Smooth muscle cell (in vitro differentiated cells): ENCODE data around the gene SMYD5. TPM values are rescaled to one million over a fixed set of nuclear protein-coding genes. Genes with fewer than 3 reads are reported as not detected.

ENCODE experiments used
- DNase-seq: peaks from one replicate; lab custom pipeline; 2025; ENCODE audit not compliant: unreplicated experiment; lab: John Stamatoyannopoulos, UW
- H2AFZ ChIP-seq: fragments of 200-600 bp; sonication (generic); 2 replicates; pipeline ENCODE4 v1.6.0; 2016; ENCODE audit warnings: antibody characterized with exemption, low read depth, mild to moderate bottlenecking
- H3F3A ChIP-seq: fragments of 200-600 bp; sonication (generic); 2 replicates; pipeline ENCODE4 v1.6.0; 2017; ENCODE audit warnings: antibody characterized with exemption, low read depth
- H3K27ac ChIP-seq: fragments of 200-600 bp; sonication (generic); 2 replicates; pipeline ENCODE4 v1.5.1; 2016; ENCODE audit warnings: low read depth, mild to moderate bottlenecking
- H3K27me3 ChIP-seq: fragments of 200-600 bp; sonication (generic); 2 replicates; pipeline ENCODE4 v1.6.1; 2016; ENCODE audit warnings: low read depth, mild to moderate bottlenecking
- H3K36me3 ChIP-seq: fragments of 200-600 bp; sonication (generic); 2 replicates; pipeline ENCODE4 v1.5.1; 2016; ENCODE audit warnings: low read depth
- H3K4me1 ChIP-seq: fragments of 200-600 bp; sonication (generic); 2 replicates; pipeline ENCODE4 v1.5.1; 2016; ENCODE audit warnings: low read depth
- H3K4me2 ChIP-seq: fragments of 200-600 bp; sonication (generic); 2 replicates; pipeline ENCODE4 v1.6.0; 2016; ENCODE audit warnings: mild to moderate bottlenecking
- H3K4me3 ChIP-seq: fragments of 200-600 bp; sonication (generic); 2 replicates; pipeline ENCODE4 v1.5.1; 2016; ENCODE audit warnings: mild to moderate bottlenecking
- H3K79me2 ChIP-seq: fragments of 200-600 bp; sonication (generic); 2 replicates; pipeline ENCODE4 v1.6.0; 2016; ENCODE audit warnings: low read depth, mild to moderate bottlenecking
- H3K9ac ChIP-seq: fragments of 200-600 bp; sonication (generic); 2 replicates; pipeline ENCODE4 v1.6.0; 2016; ENCODE audit warnings: low read depth
- H3K9me3 ChIP-seq: fragments of 200-600 bp; sonication (generic); replicated peaks from 2 replicates; pipeline ENCODE4 v1.5.1; 2016; ENCODE audit warnings: low read depth
- H4K20me1 ChIP-seq: fragments of 200-600 bp; sonication (generic); 2 replicates; pipeline ENCODE4 v1.6.0; 2016; ENCODE audit warnings: low read depth
- CTCF ChIP-seq: fragments of 200-600 bp; sonication (generic); IDR thresholded peaks from 2 replicates; pipeline ENCODE4 v1.5.1; 2017; ENCODE audit warnings: borderline replicate concordance, mild to moderate bottlenecking, antibody characterized with exemption; ENCODE audit not compliant: insufficient read depth, poor library complexity, severe bottlenecking
- WGBS: methylation state at CpG from one replicate; pipeline ENCODE4 v1.1.7; 2016; ENCODE audit warnings: low lambda C conversion rate; 5-methylcytosine and 5-hydroxymethylcytosine counted together
- polyA plus RNA-seq: library from polyadenylated mRNA; unstranded; fragments of >200 nt; fragmentation: Nextera tagmentation; extraction: Ambion mirVana; gene quantifications from 2 replicates; pipeline ENCODE4 v1.2.1, GENCODE V29; 2016
- total RNA-seq: library from RNA; depleted of rRNA; stranded (reverse); fragments of >200 nt; gene quantifications from 2 replicates; pipeline ENCODE4 v1.2.3, GENCODE V29; 2014

SMYD5 gene
- total and polyA plus RNA-seq, 2 experiments from 2014 or later: 10.8 to 16.5 TPM

- Histone ChIP-seq H2AFZ (no peak overlapping the region), H3K9me3 (no peaks in the 10 kb centered on the region), H3K9ac (no peak overlapping the region), H4K20me1 (peaks cover 13% of the 10 kb centered on the region), H3K4me2 (no peak overlapping the region), H3K79me2 (no peaks in the 10 kb centered on the region), H3K27me3 (no peaks in the 10 kb centered on the region), H3K4me3 (no peak overlapping the region), H3K36me3 (peaks cover 11% of the 10 kb centered on the region), H3K27ac (no peak overlapping the region), H3K4me1 (no peaks in the 10 kb centered on the region), H3F3A (no peaks in the 10 kb centered on the region)
- DNase-seq: no peak
- no peak for TF ChIP-seq CTCF
- 95% methylated on average over 3 of the region's 3 CpGs for WGBS
Measured at GRCh38 chr2:73253901-73254300, 39.9 kb downstream of the SMYD5 start.

DNA sequence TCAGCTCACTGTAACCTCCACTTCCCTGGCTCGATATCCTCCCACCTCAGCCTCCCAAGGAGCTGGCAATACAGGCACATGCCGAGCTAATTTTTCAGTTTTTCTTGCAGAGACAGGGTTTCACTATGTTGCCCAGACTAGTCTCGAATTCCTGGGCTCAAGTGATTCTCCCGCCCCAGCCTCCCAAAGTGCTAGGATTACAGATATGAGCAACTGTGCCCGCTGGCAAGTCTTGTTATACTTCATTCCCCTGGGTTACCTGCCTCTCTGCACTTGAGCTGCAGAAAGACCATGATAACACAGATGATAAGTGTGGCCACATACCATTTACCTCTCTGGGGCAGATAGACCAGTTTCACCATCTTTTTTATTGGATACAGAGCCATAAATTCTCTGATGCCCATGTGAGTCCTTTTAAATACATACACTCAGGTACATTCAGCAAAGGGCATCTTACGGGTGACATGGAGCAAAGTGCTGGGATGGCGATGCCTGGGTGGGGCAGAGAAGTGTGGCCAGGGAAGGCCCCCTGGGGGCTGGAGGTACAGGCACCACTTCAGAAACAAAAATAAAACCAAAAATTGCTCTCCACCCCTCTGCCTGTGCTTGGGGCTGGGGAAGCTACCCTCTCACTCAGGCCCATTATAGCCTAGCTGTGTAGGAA lies 40.4 kb downstream of the SMYD5 start:
- no peak overlapping the region for H3K27ac ChIP-seq
- H3K79me2 ChIP-seq: no peaks in the 10 kb centered on the region
- no peak overlapping the region for H3K4me2 ChIP-seq
- no peaks in the 10 kb centered on the region for H3K9me3 ChIP-seq
- no peaks in the 10 kb centered on the region for H3K27me3 ChIP-seq
- H3K4me3 ChIP-seq: no peak overlapping the region
- 85% methylated on average over 7 of the region's 7 CpGs for WGBS
- peaks cover 6% of the 10 kb centered on the region for H3K36me3 ChIP-seq
- H3K9ac ChIP-seq: no peak overlapping the region
- no peaks in the 10 kb centered on the region for H3K4me1 ChIP-seq
- peaks cover 10% of the 10 kb centered on the region for H4K20me1 ChIP-seq
- H2AFZ ChIP-seq: no peak overlapping the region
- no peak for TF ChIP-seq CTCF
- H3F3A ChIP-seq: no peaks in the 10 kb centered on the region
- DNase-seq: no peak

- H4K20me1 ChIP-seq: peaks cover 5% of the 10 kb centered on the region
- no peaks in the 10 kb centered on the region for H3F3A ChIP-seq
- no peaks in the 10 kb centered on the region for H3K27me3 ChIP-seq
- H3K36me3 ChIP-seq: no peaks in the 10 kb centered on the region
- H3K4me3 ChIP-seq: no peak overlapping the region
- H3K4me2 ChIP-seq: no peak overlapping the region
- WGBS: 76% methylated on average over 4 of the region's 4 CpGs
- no peak overlapping the region for H3K27ac ChIP-seq
- no peak overlapping the region for H2AFZ ChIP-seq
- H3K4me1 ChIP-seq: no peaks in the 10 kb centered on the region
- no peak for TF ChIP-seq CTCF
- no peaks in the 10 kb centered on the region for H3K79me2 ChIP-seq
- H3K9me3 ChIP-seq: no peaks in the 10 kb centered on the region
- no peak overlapping the region for H3K9ac ChIP-seq
- DNase-seq: no peak
Measured at GRCh38 chr2:73255007-73255644, 41.1 kb downstream of the SMYD5 start.
